CD4-positive, alpha-beta T cell treated with Interferon alpha-2 for 1 hour (primary cell): Measurements from ENCODE around the gene PPM1N.

Experiments
- DNase-seq, 2 donors: peaks; one replicate each; pipeline ENCODE4 v3.0.0-alpha.2; 2020 to 2022

PPM1N gene

GRCh38 chr19:45471111-45471930 is 26.9 kb upstream of the PPM1N start:
- peak; percentile 38 to 56 for DNase-seq

GRCh38 chr19:45471931-45472562 is 26.2 kb upstream of the PPM1N start:
- DNase-seq = peak in 1 of 2 donors; percentile 50

GRCh38 chr19:45472563-45473366 is 25.5 kb upstream of the PPM1N start:
- DNase-seq = peak; percentile 70

GRCh38 chr19:45473367-45473681 is 24.9 kb upstream of the PPM1N start:
- DNase-seq = peak in 1 of 2 donors; percentile 63

- peak; percentile 74 to 76 for DNase-seq
These were observed 24.3 kb upstream of the PPM1N start for GRCh38 chr19:45473682-45474605.

- peak; percentile 83 to 84 for DNase-seq
These were observed 23.4 kb upstream of the PPM1N start for GRCh38 chr19:45474606-45475521.

GRCh38 chr19:45475537-45476291 is 22.5 kb upstream of the PPM1N start:
- peak in 1 of 2 donors; percentile 77 for DNase-seq

GRCh38 chr19:45476304-45476703 is 21.9 kb upstream of the PPM1N start:
- peak; percentile 63 to 77 for DNase-seq

- DNase-seq = peak; percentile 22 to 71
These were observed 21.1 kb upstream of the PPM1N start for GRCh38 chr19:45477186-45477585.

GRCh38 chr19:45477713-45478453 is 20.4 kb upstream of the PPM1N start:
- peak; percentile 28 to 73 for DNase-seq

GRCh38 chr19:45478454-45479238 is 19.6 kb upstream of the PPM1N start:
- peak; percentile 90 to 94 for DNase-seq

GRCh38 chr19:45483033-45483432 is 15.2 kb upstream of the PPM1N start:
- no peak for DNase-seq

GRCh38 chr19:45484273-45484945 is 13.8 kb upstream of the PPM1N start:
- no peak for DNase-seq

- DNase-seq = peak; percentile 96 to 97
These were observed 12.8 kb upstream of the PPM1N start for GRCh38 chr19:45485305-45486077.

- no peak for DNase-seq
These were observed 9.5 kb upstream of the PPM1N start for GRCh38 chr19:45488708-45489107.

- DNase-seq = no peak
These were observed 8.9 kb upstream of the PPM1N start for GRCh38 chr19:45489216-45489855.

- no peak for DNase-seq
These were observed 6.1 kb upstream of the PPM1N start for GRCh38 chr19:45492137-45492626.
